GM18511 (cell line): ENCODE measurements around the gene CFD.
"Not testable (repeated sequence)": the region's sequence is repeated elsewhere in the genome, so short reads cannot be mapped to it uniquely, and the experiment has no call there.

Source experiments
- ATAC-seq: cut with Tn5 transposase; IDR thresholded peaks from one replicate; pipeline ENCODE4 v1.9.1; 2021; ENCODE audit warnings: mild to moderate bottlenecking, moderate library complexity; ENCODE audit not compliant: unreplicated experiment

CFD gene

DNA sequence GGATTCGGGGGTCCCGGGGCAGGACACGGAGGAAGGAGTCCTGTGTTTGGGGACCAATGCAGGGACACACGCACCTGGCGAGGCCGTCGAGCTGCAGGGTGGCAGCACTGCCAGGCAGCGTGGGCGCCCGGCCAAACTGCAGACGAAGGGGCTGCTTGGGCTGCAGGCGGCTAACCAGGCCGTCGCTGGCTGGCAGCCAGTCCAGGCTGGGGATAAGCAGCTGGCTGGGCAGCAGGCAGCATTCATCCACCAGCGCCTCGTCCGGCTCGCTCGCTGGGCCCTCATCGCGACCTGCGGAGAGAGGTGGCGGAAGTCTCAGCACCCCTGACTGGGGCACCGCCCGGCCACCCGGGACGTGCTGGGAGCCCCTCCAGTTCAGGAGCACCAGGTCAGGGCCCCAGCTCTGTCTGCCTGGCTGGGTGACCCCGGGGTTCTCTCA, 11.5 kb downstream of the CFD start:
- no peak for ATAC-seq

DNA sequence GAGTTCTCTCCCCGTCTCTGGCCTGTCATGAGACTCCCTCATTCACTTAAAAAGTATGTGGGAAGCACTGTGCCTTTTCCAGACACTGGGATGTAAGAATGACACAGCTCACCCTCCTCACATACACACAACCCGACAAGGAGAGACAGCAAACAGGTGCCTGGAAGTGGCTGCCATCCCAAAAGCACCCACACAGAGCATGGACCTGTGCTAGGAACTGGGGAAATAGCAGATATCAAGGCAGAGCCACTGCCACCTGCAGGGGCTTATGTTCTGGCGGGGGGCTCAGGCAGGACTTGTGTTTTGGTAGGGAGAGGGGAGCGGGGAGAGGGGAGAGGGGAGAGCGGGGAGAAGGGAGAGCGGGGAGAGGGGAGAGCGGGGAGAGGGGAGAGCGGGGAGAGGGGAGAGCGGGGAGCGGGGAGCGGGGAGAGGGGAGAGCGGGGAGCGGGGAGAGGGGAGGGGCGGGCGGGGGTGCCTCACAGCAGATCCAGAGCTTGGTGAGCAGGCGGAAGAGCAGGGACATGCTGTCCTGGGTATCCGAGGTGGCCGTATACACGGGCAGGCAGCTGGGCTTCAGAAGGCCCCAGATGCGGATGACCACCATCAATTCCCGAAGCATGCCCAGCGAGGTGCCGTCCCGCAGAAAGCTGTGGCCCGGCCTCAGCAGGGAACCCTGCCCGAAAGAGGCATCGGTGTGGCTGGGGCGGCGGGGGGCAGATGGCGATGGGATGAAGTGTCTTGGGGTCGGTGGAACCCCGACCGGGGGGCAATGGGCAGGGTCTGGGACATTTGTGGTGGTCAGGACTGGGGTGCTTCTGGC, 12.2 kb downstream of the CFD start:
- ATAC-seq, result no peak

DNA sequence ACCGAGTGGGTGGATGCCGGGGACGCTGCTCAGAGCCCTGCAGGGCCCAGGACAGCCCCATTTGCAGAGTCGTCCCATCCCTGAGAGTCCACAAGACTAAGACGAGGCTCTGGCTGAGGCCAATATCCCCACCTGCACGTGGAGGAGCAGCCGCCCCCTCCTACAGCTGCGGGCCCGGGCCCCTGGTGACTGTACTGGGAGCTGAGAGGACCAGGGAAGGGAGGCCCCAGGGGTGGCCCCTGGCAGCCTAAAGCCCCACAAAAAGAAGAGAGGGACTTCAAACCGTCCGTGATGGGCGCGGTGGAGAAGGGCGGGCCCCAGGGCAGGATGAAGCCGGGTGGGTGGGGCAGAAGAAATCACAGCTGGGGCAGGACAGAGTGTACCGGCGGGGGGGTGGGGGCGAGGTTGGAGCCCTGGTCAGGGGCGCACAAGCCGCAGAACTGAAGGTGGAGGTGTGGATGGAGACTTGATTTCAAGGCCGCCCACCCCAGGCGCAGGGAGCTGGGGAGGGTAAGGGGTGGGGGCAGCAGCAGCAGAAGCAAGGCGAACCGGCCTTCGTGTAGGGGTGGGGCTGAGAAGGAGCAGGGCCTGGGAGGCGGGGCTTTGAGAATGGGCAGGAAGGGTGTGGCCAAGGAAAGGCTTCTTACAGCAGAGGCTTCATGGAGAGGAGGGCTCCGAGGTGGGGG, 12.9 kb downstream of the CFD start:
- ATAC-seq, result peak; percentile 49

GRCh38 chr19:873084-873483, 13.6 kb downstream of the CFD start:
- no peak for ATAC-seq

DNA sequence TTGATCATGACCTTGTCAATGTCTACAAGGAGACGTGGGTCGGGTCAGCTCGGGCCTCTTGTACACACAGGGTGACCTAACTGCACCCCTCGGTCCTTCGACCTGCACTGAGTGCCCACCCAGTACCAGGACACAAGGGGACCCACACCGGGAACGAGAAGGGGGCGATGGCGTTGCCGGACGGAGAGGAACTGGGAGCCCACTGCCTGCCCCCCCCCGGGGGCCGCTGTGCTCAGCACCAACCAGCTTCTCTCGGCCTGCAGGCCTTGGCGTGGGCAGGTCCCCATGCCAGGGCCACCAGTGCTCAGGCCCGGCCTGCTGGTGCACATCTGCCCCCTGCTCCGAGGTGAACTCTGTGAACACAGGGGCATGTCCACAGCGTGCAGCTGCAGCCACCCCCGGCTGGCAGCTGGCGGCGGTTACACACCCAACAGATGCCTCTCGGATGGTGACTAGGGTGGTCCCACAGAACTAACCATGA, 14.1 kb downstream of the CFD start:
- ATAC-seq, result no peak

DNA sequence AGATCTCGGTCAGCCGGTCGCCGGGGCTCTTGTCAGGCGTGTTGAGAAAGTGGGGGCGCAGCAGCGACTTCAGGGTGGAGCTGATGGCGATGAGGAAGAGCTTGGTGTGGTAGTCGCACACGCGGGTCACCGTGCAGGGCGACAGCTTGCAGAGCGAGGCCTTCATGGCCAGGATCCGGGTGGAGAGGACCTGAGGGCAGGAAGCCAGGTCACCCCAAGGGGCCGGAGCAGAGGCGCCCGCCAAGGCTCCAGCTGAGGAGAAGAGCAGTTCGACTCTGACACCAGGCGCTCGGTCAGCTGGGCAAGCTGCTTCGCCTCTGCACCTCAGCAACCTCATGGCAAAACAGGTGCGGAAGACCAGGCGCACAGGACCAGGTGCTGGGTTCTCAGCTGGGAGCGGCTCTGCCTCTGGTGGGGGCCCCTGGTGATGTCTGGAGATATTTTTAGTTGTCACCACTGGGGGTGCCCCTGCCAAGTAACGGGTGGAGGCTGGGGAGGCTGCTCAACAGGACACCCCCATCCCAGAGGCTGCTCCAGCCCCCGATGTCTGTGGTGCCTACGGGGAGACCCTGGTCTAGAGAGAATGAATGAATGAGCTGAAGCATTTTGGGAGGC, 15.9 kb downstream of the CFD start:
- ATAC-seq, result no peak

DNA sequence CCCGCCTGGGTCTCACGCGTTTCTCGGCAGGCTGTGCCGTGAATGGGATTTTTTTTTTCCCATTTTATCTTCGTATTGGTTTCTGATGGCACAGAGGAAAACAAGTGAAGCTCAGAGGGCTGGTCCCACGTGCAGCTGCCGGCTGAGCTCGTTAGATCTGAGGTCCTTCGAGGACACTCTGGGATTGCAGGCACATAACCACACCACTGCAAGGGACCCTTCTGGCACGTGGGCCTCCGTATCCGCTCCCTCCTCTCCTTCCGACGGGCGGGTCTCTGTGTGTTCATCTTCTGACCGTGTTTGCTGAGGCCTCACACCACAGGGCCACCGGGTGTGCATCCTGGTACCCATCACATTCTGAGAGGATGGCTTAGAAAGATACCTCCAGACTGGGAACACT, 16.6 kb downstream of the CFD start:
- ATAC-seq, result no peak

- no peak for ATAC-seq
These were observed 17.4 kb downstream of the CFD start for GRCh38 chr19:876780-877314.

DNA sequence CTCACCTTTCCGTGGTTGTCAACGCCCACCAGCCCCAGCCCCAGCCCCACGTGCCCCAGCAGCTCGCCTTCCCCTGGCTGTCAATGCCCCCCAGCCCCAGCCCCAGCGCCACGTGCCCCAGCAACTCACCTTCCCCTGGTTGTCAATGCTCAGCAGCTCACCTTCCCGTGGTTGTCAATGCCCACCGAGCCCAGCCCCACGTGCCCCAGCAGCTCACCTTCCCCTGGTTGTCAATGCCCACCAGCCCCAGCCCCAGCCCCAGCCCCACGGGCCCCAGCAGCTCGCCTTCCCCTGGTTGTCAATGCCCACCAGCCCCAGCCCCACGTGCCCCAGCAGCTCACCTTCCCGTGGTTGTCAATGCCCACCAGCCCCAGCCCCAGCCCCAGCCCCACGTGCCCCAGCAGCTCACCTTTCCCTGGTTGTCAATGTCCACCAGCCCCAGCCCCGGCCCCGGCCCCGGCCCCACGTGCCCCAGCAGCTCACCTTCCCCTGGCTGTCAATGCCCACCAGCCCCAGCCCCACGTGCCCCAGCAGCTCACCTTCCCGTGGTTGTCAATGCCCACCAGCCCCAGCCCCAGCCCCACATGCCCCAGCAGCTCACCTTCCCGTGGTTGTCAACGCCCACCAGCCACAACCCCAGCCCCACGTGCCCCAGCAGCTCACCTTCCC, 18.7 kb downstream of the CFD start:
- ATAC-seq, result not testable (repeated sequence)

GRCh38 chr19:878751-879561, 19.5 kb downstream of the CFD start:
- ATAC-seq, result not testable (repeated sequence)

DNA sequence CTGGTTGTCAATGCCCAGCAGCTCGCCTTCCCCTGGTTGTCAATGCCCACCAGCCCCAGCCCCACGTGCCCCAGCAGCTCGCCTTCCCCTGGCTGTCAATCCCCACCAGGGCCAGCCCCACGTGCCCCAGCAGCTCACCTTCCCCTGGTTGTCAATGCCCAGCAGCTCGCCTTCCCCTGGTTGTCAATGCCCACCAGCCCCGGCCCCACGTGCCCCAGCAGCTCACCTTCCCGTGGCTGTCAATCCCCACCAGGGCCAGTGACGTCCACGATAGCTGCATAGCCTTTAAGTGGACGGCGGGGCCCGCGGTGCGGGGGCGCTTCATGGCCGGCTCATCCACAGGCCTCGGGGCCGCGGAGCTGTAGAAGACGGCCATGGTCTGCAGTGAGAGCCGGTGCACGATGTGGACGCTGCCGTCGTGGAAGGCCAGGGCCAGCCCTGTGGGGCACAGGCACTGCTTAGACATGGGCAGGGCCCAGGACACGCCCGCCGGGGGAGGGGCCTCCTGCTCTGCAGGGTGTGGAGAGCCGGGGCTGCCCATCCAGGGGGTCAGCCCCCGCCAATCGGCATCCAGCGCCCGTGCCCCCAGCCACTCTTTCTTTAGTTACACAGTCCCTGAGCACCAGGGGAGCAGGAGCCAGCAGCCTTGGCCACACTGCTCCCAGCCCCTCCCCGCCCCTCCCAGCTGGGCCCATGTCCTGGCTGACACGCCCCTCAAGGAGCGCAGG, 20.4 kb downstream of the CFD start:
- ATAC-seq, result no peak

DNA sequence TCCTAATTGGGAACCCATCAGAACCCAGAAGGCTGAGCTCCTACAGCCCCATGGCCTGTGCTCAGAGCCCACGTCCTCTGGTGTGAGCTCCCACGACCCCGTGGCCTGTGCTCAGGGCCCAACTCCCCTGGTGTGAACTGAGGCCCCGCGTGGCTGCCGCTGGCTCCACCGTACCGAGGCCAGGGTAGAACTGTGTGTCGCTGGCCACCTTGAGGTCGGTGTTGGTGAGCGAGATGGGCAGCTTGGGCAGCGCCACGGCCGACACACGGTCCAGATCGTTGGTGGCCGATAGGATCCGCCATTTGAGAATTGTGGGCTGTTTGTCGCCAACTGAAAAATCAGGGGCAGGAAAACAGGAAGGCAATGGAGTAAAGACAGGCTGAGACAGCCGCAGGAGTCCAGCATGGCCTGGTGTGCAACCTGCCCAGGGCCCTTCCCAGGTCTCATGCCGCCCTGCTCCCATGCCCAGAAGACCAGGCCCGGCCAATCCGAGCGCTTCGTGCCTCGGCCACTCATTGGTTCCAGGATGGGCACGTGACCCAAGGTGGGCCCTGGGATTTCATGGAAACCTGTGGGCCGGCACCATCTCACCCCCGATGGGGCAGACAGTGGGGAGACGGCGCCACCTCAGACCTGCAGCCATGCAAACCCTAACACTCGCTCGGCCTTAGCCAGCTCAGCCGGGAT, 22.1 kb downstream of the CFD start:
- no peak for ATAC-seq

DNA sequence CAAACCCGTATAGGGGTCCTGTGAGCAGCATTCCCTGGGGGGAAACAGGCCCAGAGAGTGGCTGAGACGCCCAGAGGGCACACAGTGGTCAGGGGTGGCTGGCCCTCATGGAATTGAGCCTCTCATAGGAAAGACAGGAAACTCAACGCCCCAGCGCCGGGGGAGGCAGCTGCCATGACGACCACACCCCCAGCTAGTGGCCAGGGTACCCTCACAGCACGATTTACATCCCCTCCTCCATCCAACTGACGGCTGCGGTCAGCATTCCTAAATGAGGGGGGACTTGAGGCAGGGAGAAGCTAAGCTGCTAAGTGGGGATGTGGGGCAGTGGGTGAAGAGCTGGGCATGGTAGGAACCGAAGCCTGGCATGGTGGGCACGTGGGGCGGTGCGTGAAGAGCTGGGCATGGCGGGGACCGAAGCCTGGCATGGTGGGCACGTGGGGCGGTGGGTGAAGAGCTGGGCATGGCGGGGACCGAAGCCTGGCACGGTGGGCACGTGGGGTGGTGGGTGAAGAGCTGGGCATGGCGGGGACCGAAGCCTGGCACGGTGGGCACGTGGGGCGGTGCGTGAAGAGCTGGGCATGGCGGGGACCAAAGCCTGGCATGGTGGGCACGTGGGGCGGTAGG, 23.5 kb downstream of the CFD start:
- no peak for ATAC-seq

DNA sequence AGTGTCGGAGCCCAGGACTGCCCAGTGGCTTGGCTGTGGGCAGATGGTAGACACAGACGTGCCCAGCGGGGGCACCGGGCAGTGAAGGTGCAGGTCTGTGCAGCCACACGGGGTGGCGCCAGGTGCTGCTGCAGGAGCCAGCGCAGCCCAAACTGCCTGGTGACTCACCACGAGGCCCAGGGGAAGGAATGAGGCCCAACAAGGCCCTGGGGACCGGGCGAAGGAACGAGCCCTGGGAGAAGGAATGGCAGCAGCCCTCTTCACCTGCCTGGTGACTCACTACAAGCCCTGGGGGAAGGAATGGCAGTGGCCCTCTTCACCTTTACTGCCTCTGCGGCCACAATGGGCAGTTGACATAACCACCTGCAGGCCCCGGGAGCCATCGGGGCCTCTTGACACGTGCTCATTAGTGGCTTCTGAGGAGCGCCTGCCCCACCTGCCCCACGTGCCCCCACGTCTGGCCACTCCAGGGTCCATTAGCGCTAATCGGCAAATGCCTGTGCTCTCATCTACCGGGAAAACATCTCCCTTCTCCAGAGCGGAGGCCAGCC, 24.3 kb downstream of the CFD start:
- no peak for ATAC-seq

GRCh38 chr19:884420-885211, 25.2 kb downstream of the CFD start:
- no peak for ATAC-seq

GRCh38 chr19:885536-886224, 26.2 kb downstream of the CFD start:
- no peak for ATAC-seq

DNA sequence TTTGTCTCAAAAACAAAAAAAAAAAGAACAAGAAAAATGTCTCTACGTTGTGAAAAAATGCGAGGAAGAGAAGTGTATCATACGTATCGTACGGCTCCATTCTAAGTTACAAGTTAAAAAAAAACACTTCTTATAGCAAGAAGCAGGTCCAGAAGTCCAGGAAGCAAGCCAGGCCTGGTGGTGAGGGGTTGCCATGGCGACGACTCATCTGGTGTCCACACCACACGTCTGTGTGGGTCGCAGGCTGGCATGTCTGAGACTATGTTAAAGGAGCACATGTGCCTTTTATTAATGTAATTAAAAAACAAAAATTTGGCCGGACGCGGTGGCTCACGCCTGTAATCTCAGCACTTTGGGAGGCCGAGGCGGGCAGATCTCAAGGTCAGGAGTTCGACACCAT, 27.6 kb downstream of the CFD start:
- ATAC-seq, result no peak
